Kidney epithelial cell (primary cell): ENCODE results near the gene CTAGE4. TPM values are rescaled to one million over a fixed set of nuclear protein-coding genes. Genes with fewer than 3 reads are reported as not detected.
"Not testable (repeated sequence)": the region's sequence is repeated elsewhere in the genome, so short reads cannot be mapped to it uniquely, and the experiment has no call there.

ENCODE experiments used
- DNase-seq: peaks from one replicate; pipeline ENCODE4 v3.0.0-alpha.2; 2010; ENCODE audit warnings: low read depth
- H3K27me3 ChIP-seq: 2 replicates; pipeline ENCODE4 v1.6.0; 2011; ENCODE audit warnings: low read length; ENCODE audit not compliant: control insufficient read depth, insufficient read depth
- H3K36me3 ChIP-seq: 2 replicates; pipeline ENCODE4 v1.5.1; 2011; ENCODE audit warnings: low read length; ENCODE audit not compliant: control insufficient read depth, insufficient read depth
- H3K4me3 ChIP-seq: 2 replicates; pipeline ENCODE4 v1.5.1; 2011; ENCODE audit warnings: low read depth, mild to moderate bottlenecking, control low read depth, low read length
- CTCF ChIP-seq: IDR thresholded peaks from 2 replicates; pipeline ENCODE4 v1.5.1; 2011; ENCODE audit warnings: mild to moderate bottlenecking, moderate library complexity, low read length, control low read depth, inconsistent platforms; ENCODE audit not compliant: insufficient read depth, poor library complexity, severe bottlenecking
- total RNA-seq: library from RNA; depleted of rRNA; stranded (reverse); fragments of >200 nt; gene quantifications from 2 replicates; pipeline ENCODE4 v1.2.3, GENCODE V29; 2015

The CTAGE4 gene
- total RNA-seq, 1 donor from 2014 or later: 4.3 TPM

- Histone ChIP-seq H3K4me3 (no peak overlapping the region), H3K27me3 (no peaks in the 10 kb centered on the region), H3K36me3 (no peaks in the 10 kb centered on the region)
- TF ChIP-seq CTCF: no peak
- DNase-seq: no peak
Measured at GRCh38 chr7:144158861-144159260, 24.4 kb upstream of the CTAGE4 start.

GRCh38 chr7:144164784-144165183 lies 18.5 kb upstream of the CTAGE4 start:
- no peak for TF ChIP-seq CTCF
- no peak for DNase-seq
- H3K27me3 ChIP-seq: no peaks in the 10 kb centered on the region
- no peak overlapping the region for H3K4me3 ChIP-seq
- no peaks in the 10 kb centered on the region for H3K36me3 ChIP-seq

- DNase-seq, H3K36me3 ChIP-seq, H3K27me3 ChIP-seq, H3K4me3 ChIP-seq: not testable (repeated sequence)
Measured at GRCh38 chr7:144171594-144172350, 11.5 kb upstream of the CTAGE4 start.

GRCh38 chr7:144174613-144175012 lies 8.7 kb upstream of the CTAGE4 start:
- Histone ChIP-seq H3K36me3 (no peaks in the 10 kb centered on the region), H3K4me3 (no peak overlapping the region), H3K27me3 (no peaks in the 10 kb centered on the region)
- no peak for TF ChIP-seq CTCF
- no peak for DNase-seq

- H3K4me3 ChIP-seq, H3K36me3 ChIP-seq, DNase-seq, H3K27me3 ChIP-seq: not testable (repeated sequence)
- TF ChIP-seq CTCF: peak; percentile 35
Measured at GRCh38 chr7:144178380-144179164, 4.7 kb upstream of the CTAGE4 start.

GRCh38 chr7:144179165-144179479 lies 4.1 kb upstream of the CTAGE4 start:
- not testable (repeated sequence) for H3K27me3 ChIP-seq, H3K4me3 ChIP-seq, DNase-seq, H3K36me3 ChIP-seq

GRCh38 chr7:144187848-144188247 lies 4.6 kb downstream of the CTAGE4 start:
- DNase-seq, H3K4me3 ChIP-seq, H3K27me3 ChIP-seq, H3K36me3 ChIP-seq: not testable (repeated sequence)

- H3K36me3 ChIP-seq, H3K4me3 ChIP-seq, DNase-seq, H3K27me3 ChIP-seq: not testable (repeated sequence)
Measured at GRCh38 chr7:144188578-144189171, 5.4 kb downstream of the CTAGE4 start.

GRCh38 chr7:144193782-144194181 lies 10.5 kb downstream of the CTAGE4 start:
- not testable (repeated sequence) for H3K4me3 ChIP-seq, DNase-seq, H3K27me3 ChIP-seq, H3K36me3 ChIP-seq

GRCh38 chr7:144194453-144194852 lies 11.2 kb downstream of the CTAGE4 start:
- H3K36me3 ChIP-seq, DNase-seq, H3K27me3 ChIP-seq, H3K4me3 ChIP-seq: not testable (repeated sequence)
